ENCODE data around the gene GLRX5.

DNA sequence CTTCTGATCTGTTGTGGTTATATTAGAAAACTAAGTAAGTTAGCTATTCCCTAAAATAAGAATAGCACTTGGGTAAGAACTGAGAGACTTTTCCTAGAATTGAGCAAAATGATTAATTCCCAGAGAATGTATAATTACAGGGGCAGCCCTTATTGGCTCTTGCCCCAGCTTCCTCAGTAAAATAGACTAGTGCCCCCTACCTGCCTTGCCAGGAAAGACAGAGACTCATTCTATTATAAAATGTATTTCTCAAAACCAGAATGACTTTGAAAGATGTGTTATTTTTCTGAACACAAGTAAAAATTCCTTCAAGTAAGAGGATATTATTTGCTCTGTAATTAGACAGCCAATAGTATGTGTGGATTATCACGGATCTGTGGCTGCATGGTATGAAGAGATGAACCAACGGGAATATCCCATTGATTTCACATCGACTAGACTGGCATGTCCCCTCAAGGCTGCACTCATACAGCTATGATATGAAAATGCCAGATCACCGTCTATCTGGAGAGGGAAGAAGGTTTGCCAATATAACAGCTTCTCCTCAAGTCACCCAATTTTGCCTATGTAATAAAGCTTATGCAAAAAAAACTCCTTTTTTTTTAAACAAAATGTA, 7.4 kb upstream of the GLRX5 start:
- TF ChIP-seq JAZF1 (CRISPR knock-in tag; IDR thresholded peaks at IDR 0.05) (no peak), ATF1 (CRISPR knock-in tag; IDR thresholded peaks at IDR 0.05) (no peak), ZNF263 (CRISPR knock-in tag; IDR thresholded peaks at IDR 0.05; ENCODE audit: low read depth) (no peak), TEAD1 (CRISPR knock-in tag; IDR thresholded peaks at IDR 0.05) (no peak), ESRRA (CRISPR knock-in tag; IDR thresholded peaks at IDR 0.05; ENCODE audit: borderline replicate concordance) (no peak)
- TF ChIP-seq, protein P1, sequence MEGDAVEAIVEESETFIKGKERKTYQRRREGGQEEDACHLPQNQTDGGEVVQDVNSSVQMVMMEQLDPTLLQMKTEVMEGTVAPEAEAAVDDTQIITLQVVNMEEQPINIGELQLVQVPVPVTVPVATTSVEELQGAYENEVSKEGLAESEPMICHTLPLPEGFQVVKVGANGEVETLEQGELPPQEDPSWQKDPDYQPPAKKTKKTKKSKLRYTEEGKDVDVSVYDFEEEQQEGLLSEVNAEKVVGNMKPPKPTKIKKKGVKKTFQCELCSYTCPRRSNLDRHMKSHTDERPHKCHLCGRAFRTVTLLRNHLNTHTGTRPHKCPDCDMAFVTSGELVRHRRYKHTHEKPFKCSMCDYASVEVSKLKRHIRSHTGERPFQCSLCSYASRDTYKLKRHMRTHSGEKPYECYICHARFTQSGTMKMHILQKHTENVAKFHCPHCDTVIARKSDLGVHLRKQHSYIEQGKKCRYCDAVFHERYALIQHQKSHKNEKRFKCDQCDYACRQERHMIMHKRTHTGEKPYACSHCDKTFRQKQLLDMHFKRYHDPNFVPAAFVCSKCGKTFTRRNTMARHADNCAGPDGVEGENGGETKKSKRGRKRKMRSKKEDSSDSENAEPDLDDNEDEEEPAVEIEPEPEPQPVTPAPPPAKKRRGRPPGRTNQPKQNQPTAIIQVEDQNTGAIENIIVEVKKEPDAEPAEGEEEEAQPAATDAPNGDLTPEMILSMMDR (IDR thresholded peaks at IDR 0.05): peak; percentile 63
- TF ChIP-seq, protein P2, sequence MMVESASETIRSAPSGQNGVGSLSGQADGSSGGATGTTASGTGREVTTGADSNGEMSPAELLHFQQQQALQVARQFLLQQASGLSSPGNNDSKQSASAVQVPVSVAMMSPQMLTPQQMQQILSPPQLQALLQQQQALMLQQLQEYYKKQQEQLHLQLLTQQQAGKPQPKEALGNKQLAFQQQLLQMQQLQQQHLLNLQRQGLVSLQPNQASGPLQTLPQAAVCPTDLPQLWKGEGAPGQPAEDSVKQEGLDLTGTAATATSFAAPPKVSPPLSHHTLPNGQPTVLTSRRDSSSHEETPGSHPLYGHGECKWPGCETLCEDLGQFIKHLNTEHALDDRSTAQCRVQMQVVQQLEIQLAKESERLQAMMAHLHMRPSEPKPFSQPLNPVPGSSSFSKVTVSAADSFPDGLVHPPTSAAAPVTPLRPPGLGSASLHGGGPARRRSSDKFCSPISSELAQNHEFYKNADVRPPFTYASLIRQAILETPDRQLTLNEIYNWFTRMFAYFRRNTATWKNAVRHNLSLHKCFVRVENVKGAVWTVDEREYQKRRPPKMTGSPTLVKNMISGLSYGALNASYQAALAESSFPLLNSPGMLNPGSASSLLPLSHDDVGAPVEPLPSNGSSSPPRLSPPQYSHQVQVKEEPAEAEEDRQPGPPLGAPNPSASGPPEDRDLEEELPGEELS (CRISPR knock-in tag; IDR thresholded peaks at IDR 0.05): no peak
- TF ChIP-seq, protein P3, sequence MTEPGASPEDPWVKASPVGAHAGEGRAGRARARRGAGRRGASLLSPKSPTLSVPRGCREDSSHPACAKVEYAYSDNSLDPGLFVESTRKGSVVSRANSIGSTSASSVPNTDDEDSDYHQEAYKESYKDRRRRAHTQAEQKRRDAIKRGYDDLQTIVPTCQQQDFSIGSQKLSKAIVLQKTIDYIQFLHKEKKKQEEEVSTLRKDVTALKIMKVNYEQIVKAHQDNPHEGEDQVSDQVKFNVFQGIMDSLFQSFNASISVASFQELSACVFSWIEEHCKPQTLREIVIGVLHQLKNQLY (CRISPR knock-in tag; IDR thresholded peaks at IDR 0.05): no peak
- TF ChIP-seq, protein P4, sequence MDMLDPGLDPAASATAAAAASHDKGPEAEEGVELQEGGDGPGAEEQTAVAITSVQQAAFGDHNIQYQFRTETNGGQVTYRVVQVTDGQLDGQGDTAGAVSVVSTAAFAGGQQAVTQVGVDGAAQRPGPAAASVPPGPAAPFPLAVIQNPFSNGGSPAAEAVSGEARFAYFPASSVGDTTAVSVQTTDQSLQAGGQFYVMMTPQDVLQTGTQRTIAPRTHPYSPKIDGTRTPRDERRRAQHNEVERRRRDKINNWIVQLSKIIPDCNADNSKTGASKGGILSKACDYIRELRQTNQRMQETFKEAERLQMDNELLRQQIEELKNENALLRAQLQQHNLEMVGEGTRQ (CRISPR knock-in tag; IDR thresholded peaks at IDR 0.05): no peak

All from WTC11 (cell line).